Measurements from ENCODE around the gene TGFBR2. TPM values are rescaled to one million over a fixed set of nuclear protein-coding genes. Genes with fewer than 3 reads are reported as not detected.
A peak's percentile ranks its signal among the peaks of the same experiment; 100 is the strongest.

Gene TGFBR2
- total RNA-seq, 1 experiment from 2014 or later = 22.5 TPM

DNA sequence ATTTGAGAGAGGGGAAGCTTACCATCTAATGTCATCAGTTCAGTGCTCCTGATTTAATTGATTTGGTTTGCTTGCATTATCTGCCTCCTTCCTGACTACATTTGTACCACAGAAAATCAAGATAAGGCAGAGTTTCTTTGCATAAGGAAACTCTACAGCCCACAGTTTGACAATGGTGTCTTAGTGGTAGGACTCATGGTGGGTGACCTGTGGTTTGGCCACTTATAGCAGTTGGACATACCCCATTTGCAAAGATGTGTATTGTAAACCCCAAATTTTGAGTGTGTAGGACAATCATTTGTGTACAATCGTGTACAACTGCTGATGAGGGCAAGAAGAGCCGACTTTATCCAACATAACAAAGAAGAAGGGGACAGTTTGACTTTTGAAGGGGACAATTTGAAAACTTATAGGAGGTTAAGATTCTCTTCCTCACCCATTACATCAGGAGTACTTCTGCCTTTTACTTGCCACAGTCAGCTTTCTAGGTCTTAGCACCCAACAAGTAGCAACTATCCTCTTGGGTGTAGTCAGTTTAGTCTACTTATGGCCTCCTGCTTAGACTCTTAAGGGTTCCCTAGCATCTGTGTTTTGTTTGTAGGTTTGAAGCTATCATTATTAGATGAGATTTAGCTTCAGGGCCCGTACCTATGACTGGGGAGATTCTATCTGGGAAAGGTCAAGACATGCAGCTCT, 6.2 kb downstream of the TGFBR2 start:
- POLR2A ChIA-PET = no interaction called here
- Histone ChIP-seq H3K79me2 (ENCODE audit: insufficient read depth, low read length) (peaks cover 100% of the 10 kb centered on the region), H4K20me1 (ENCODE audit: insufficient read depth) (peaks cover 13% of the 10 kb centered on the region), H3K9me2 (ENCODE audit: insufficient read depth) (no peaks in the 10 kb centered on the region), H3K27me3 (ENCODE audit: insufficient read depth, low read length) (no peaks in the 10 kb centered on the region), H3K9me3 (ENCODE audit: control insufficient read depth in 1 of 2, insufficient read depth in 1 of 2, low read depth in 1 of 2, low read length in 2 of 2) (no peaks in the 10 kb centered on the region), H2AFZ (ENCODE audit: low read depth, low read length, poor library complexity, severe bottlenecking) (no peak overlapping the region), H3K4me1 (ENCODE audit: control insufficient read depth in 1 of 2, insufficient read depth in 2 of 2, low read length in 2 of 2) (peaks cover 90 to 95% of the 10 kb centered on the region in 2 experiments), H3K36me3 (ENCODE audit: control insufficient read depth in 1 of 2, insufficient read depth in 2 of 2, low read length in 2 of 2) (peaks cover under 1 to 8% of the 10 kb centered on the region in 2 experiments; a peak in 1 of 4 replicates), H3K4me3 (replicated peaks in 1 of 2; ENCODE audit: low read depth in 1 of 2, low read length in 2 of 2) (peak overlapping the region in 1 of 2 experiments; percentile 60; a peak in 1 of 4 replicates), H3K4me2 (ENCODE audit: low read length) (peak overlapping the region; percentile 85), H3K27ac (ENCODE audit: low read depth, low read length) (peak overlapping the region; percentile 79), H3K9ac (ENCODE audit: low read length) (peak overlapping the region; percentile 90; the same call in 1 of the 2 replicates)
- no TSS peak for BruUV-seq (replicated peaks)
- no peak for TF ChIP-seq EZH2phosphoT487 (IDR thresholded peaks at IDR 0.05; ENCODE audit: borderline replicate concordance)
- TF ChIP-seq CTCF (IDR thresholded peaks at IDR 0.05 in 2 of 3, conservative IDR thresholded peaks at IDR 0.05 in 1 of 3; ENCODE audit: borderline replicate concordance in 1 of 3, insufficient read depth in 1 of 3, low read depth in 2 of 3, low read length in 2 of 3) = no peak
- no peak for TF ChIP-seq CEBPB (IDR thresholded peaks at IDR 0.05; ENCODE audit: low read depth)
- TF ChIP-seq POLR2A (IDR thresholded peaks at IDR 0.05; ENCODE audit: borderline replicate concordance, extremely low read depth, insufficient read depth, insufficient read length) = no peak
- no peak for TF ChIP-seq CBX3 (IDR thresholded peaks at IDR 0.05; ENCODE audit: low read depth)
- no peak for TF ChIP-seq EZH2 (IDR thresholded peaks at IDR 0.05)
- no peak for TF ChIP-seq EGR1 (IDR thresholded peaks at IDR 0.05; ENCODE audit: low read depth)
- TF ChIP-seq TCF7L2 (IDR thresholded peaks at IDR 0.05; ENCODE audit: borderline replicate concordance, extremely low read depth, insufficient read depth, insufficient read length) = no peak
- no peak for TF ChIP-seq ELF1 (IDR thresholded peaks at IDR 0.05; ENCODE audit: borderline replicate concordance, low read depth)
- CTCF ChIA-PET = no interaction called here
- DNase-seq (ENCODE audit: low read depth, low spot score) (no peak), ATAC-seq (no peak)
- intact Hi-C loops (cut with micrococcal nuclease) = loop anchor here (5.0 kb wide), 1 partner anchor 290 kb away; no protein-coding TSS in a partner anchor
- RAD21 ChIA-PET (ENCODE audit: low non-redundant PET in 1 of 2, low total read pairs in 2 of 2, uncharacterized antibody in 2 of 2, unreplicated experiment in 2 of 2) = interaction anchor here in 1 of 2 experiments (0.9 kb wide), 1 partner anchor 291 kb away, joined by 4 read pairs; no protein-coding TSS in a partner anchor
